HG02840 (cell line): ENCODE data around the gene EBLN1.
A peak's percentile ranks its signal among the peaks of the same experiment; 100 is the strongest.
"Not testable (repeated sequence)": the region's sequence is repeated elsewhere in the genome, so short reads cannot be mapped to it uniquely, and the experiment has no call there.

ENCODE experiments used
- ATAC-seq: cut with Tn5 transposase; IDR thresholded peaks from one replicate; pipeline ENCODE4 v1.9.1; 2021; ENCODE audit warnings: mild to moderate bottlenecking, moderate library complexity, moderate number of reproducible peaks; ENCODE audit not compliant: unreplicated experiment, low FRiP score

Gene EBLN1

DNA sequence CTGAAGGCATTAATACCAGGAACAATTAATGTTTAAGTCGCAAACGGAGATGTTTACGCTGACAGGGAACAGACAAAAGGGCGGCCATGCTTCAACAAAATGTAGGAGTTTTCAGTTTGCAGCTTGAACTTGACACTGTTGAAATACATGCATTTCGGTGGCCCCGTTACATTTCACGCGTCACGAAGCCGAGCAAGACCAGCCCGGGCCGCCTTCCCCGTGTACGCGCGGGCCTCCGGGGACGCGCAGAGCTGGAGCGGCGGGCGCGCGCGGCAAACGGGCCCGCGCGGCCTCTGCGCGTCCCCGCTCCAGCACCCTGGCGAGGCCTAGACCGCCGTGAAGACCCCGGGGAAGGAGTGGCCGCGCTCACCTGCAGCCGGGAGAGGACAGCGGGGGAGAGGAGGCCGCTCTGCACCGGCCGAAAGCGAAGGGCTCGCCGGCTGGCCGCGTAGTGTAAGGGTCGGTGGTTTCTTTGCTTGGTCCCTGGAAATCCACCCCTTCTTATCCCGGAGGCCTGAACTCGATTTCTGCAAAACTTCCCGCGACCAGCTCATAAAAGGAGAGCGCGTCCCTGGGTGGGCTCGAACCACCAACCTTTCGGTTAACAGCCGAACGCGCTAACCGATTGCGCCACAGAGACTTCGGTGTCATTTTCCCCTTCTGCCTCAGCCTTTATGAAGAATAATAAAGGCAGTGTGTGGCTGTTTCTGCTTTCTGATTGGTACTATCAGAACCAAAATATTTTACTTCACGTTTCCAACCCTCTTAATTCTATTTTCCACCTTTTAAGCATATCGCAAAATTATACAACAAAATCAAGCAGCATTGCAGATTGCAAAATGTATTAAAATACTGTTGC, 11.4 kb upstream of the EBLN1 start:
- ATAC-seq: peak; percentile 77

GRCh38 chr10:22228167-22228938, 10.5 kb upstream of the EBLN1 start:
- no peak for ATAC-seq

- ATAC-seq: no peak
Measured at GRCh38 chr10:22226599-22226998, 8.8 kb upstream of the EBLN1 start.

DNA sequence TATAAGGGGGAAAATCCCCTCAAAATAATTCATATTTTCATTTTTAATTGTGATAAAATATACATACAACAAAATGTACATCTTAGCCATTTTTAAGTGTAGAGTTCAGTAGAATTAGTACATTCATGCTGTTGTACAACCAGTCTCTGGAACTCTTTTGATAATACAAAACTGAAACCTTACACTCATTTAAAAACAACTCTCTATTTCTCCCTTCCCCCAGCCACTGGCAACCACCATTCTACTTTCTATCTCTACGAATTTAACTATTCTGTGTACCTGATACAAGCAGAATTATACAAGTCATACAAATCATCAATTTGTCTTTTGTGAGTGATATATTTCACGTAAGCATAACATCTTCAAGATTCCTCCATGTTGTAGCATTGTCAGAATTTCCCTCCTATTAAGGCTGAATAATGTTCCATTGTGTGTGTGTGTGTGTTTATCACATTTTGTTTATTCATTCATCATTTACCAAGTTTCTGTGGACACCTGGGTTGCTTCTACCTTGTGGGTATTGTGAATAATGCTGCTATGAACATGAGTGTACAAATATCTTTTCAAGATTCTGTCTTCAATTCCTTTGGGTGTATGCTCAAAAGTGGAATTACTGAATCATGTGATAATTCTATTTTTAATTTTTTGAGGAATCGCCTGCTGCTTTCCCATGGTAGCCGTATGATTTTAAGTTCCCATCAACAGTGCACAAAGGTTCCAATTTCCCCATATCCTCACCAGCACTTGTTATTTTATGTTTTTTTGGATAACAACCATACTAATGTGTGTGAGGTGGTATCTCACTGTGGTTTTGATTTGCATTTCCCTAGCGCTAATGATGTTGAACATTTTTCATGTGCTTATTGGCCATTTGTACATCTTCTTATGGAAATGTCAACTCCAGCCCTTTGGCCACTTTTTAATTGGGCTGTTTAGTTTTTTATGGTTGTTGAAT, 4.7 kb upstream of the EBLN1 start:
- no peak for ATAC-seq

GRCh38 chr10:22219308-22219707, 1.5 kb upstream of the EBLN1 start:
- no peak for ATAC-seq

DNA sequence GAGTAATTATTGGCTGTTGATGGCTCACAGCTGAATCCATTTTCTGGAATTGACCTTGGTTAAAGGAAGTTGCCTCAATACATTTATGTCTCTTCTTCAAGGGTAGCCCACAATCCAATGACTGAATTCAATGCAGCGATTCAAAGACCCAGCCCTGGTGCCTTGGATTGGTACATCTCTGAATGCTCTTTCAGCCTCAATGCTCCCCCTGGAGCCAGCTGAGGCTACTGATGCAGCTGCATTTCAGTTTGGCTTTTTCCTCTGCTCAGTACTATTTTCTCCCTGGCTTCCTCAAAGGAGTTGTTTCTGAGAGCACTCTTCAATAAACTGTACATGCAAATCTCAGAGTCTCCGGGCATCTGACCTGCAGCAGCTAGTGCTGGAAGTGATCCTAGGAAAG, 633 bp upstream of the EBLN1 start:
- ATAC-seq: no peak

DNA sequence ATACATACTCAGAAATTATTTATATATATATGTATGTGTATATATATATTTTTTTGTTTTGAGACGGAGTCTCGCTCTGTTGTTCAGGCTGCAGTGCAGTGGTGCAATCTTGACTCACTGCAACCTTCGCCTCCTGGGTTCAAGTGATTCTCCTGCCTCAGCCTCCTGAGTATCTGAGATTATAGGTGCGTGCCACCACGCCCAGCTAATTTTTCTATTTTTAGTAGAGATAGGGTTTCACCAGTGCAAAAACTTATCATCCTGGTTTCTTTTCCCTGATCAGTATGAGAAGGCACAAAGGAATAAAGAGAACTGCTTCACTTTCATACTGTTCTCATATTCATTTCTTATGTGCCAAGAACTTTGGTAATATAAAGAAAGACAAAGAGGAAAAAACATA, 731 bp downstream of the EBLN1 start:
- not testable (repeated sequence) for ATAC-seq

DNA sequence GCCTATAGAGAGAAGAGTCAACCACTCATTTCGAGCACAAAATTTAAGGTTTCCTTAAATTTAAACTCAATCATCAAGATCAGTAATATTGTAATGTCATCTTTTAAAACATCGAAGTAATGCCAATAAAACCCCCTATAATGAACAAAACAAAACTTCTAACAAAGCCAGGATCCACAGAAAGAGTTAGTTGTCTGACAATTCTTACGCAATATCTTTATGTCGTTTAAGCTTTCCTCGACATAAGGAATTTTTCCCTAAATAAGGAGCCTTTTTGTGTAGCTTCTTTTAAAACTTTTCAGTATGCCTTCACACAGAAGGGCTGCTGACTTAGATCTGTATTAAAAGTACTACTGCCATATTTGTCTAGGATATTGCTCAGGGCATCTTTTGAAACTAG, 7.5 kb downstream of the EBLN1 start:
- ATAC-seq: no peak

- no peak for ATAC-seq
Measured at GRCh38 chr10:22193945-22194344, 23.9 kb downstream of the EBLN1 start.

GRCh38 chr10:22185586-22185985, 32.2 kb downstream of the EBLN1 start:
- ATAC-seq: no peak

GRCh38 chr10:22183771-22184461, 33.9 kb downstream of the EBLN1 start:
- ATAC-seq: no peak

DNA sequence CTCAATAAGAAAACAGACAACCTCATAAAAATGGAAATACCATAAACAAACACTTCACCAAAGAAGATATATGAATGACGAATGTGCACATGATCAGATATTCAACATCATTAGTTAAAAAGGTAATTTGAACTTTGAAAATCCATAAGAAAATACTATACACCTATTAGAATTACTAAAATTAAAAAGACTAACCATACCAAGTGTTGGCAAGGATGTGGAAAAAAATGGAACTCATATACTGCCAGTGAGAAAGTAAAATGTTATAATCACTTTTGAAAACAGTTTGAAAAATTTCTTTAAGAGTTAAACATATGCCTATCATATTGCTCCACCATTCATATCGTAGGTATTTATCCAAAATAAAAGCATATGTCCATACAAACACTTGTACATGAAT, 37.1 kb downstream of the EBLN1 start:
- ATAC-seq: no peak

GRCh38 chr10:22174442-22174841, 43.4 kb downstream of the EBLN1 start:
- ATAC-seq: no peak

DNA sequence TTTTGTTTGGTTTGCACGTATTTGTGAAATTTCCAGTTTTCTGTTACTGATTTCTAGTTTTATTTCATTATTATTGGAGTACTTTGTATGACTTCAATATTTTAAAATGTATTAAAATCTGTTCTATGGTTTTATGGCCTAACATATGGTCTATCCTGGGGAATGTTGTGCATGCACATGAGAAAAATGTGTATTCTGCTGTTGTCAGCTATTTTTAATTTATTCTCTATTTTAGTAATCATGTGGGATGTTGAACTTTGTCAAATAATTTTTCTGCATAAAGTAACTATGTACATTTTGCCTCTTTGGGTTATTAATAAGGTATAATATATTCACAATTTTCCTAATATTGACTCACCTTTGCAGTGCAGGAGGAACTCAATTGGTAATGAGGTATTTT, 46.7 kb downstream of the EBLN1 start:
- no peak for ATAC-seq

- ATAC-seq: no peak
Measured at GRCh38 chr10:22170582-22170981, 47.2 kb downstream of the EBLN1 start.

GRCh38 chr10:22159979-22160378, 57.8 kb downstream of the EBLN1 start:
- no peak for ATAC-seq

GRCh38 chr10:22159180-22159579, 58.6 kb downstream of the EBLN1 start:
- ATAC-seq: no peak
